ENCODE results near the gene IL19. TPM values are rescaled to one million over a fixed set of nuclear protein-coding genes. Genes with fewer than 3 reads are reported as not detected.

Gene IL19
- total RNA-seq, 1 donor from 2014 or later = not detected

DNA sequence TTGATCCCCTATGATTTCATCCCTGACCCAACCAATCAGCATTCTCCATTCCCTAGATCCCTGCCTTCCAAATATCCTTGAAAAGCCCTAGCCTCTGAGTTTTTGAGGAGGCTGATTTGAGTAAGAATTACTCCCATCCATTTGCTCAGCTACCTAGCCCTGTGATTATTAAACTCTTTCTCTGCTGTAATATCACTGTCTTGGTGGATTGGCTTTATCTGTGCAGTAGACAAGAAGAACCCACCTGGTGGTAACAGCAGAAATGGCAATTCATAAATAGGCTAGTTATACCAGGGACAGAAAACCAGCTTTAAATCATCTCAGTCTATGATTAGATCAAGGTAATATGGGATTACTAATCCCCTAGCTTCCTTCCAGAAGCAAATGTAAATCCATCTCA, 107.9 kb downstream of the IL19 start:
- no peak overlapping the region for H2AFZ ChIP-seq (replicated peaks)
- peaks cover 5% of the 10 kb centered on the region for H3K9me3 ChIP-seq (ENCODE audit: low read depth)
- no peaks in the 10 kb centered on the region for H3K4me1 ChIP-seq
- H4K20me1 ChIP-seq (ENCODE audit: low read depth) = no peaks in the 10 kb centered on the region
- DNase-seq (ENCODE audit: low spot score) = no peak
- H3K27me3 ChIP-seq = no peaks in the 10 kb centered on the region
- no peak overlapping the region for H3K27ac ChIP-seq
- Mint-ChIP-seq H3K36me3 (no peaks in the 10 kb centered on the region), H3K4me1 (no peaks in the 10 kb centered on the region), H3K9me3 (peaks cover 10% of the 10 kb centered on the region), H3K27ac (no peak overlapping the region), H3K27me3 (ENCODE audit: insufficient read depth, low read depth) (peaks cover 3% of the 10 kb centered on the region), H3K4me3 (no peak overlapping the region)
- no peak overlapping the region for H3K4me2 ChIP-seq
- TF ChIP-seq, protein P1, sequence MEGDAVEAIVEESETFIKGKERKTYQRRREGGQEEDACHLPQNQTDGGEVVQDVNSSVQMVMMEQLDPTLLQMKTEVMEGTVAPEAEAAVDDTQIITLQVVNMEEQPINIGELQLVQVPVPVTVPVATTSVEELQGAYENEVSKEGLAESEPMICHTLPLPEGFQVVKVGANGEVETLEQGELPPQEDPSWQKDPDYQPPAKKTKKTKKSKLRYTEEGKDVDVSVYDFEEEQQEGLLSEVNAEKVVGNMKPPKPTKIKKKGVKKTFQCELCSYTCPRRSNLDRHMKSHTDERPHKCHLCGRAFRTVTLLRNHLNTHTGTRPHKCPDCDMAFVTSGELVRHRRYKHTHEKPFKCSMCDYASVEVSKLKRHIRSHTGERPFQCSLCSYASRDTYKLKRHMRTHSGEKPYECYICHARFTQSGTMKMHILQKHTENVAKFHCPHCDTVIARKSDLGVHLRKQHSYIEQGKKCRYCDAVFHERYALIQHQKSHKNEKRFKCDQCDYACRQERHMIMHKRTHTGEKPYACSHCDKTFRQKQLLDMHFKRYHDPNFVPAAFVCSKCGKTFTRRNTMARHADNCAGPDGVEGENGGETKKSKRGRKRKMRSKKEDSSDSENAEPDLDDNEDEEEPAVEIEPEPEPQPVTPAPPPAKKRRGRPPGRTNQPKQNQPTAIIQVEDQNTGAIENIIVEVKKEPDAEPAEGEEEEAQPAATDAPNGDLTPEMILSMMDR (IDR thresholded peaks at IDR 0.05) = peak; percentile 24
- TF ChIP-seq EZH2phosphoT487 (IDR thresholded peaks at IDR 0.05) = no peak
- no peak overlapping the region for H3K9ac ChIP-seq
- no peaks in the 10 kb centered on the region for H3K36me3 ChIP-seq
- no peaks in the 10 kb centered on the region for H3K79me2 ChIP-seq (ENCODE audit: low read depth)
- H3F3A ChIP-seq (ENCODE audit: low read depth) = no peaks in the 10 kb centered on the region
- H3K4me3 ChIP-seq = no peak overlapping the region

DNA sequence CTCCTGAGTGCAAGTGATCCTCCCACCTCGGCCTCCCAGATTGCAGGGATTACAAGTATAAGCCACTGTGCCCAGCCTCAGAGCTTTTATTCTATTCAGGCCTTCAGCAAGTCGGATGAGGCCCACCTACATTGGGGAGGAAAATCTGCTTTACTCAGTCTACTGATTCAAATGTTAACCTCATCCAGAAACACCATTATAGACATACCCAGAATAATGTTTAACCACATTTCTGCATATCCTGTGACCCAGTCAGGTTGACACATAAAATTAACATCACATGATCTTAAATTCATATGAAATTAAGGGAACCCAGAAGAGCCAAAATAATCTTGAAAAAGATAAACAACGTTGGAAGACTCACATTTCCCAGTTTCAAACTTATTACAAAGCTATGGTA, 109.7 kb downstream of the IL19 start:
- Histone ChIP-seq H3K4me2 (no peak overlapping the region), H3K36me3 (no peaks in the 10 kb centered on the region), H3K4me1 (no peaks in the 10 kb centered on the region), H3K79me2 (ENCODE audit: low read depth) (no peaks in the 10 kb centered on the region), H2AFZ (replicated peaks) (no peak overlapping the region), H3K9ac (no peak overlapping the region), H3F3A (ENCODE audit: low read depth) (no peaks in the 10 kb centered on the region), H4K20me1 (ENCODE audit: low read depth) (no peaks in the 10 kb centered on the region), H3K27me3 (no peaks in the 10 kb centered on the region), H3K9me3 (ENCODE audit: low read depth) (peaks cover 5% of the 10 kb centered on the region), H3K27ac (no peak overlapping the region), H3K4me3 (no peak overlapping the region)
- H3K27me3 Mint-ChIP-seq (ENCODE audit: insufficient read depth, low read depth) = peaks cover 3% of the 10 kb centered on the region
- no peak overlapping the region for H3K27ac Mint-ChIP-seq
- H3K4me3 Mint-ChIP-seq = no peak overlapping the region
- TF ChIP-seq EZH2 (IDR thresholded peaks at IDR 0.05) (no peak), EZH2phosphoT487 (IDR thresholded peaks at IDR 0.05) (no peak)
- TF ChIP-seq, protein P1 (IDR thresholded peaks at IDR 0.05) = no peak
- H3K36me3 Mint-ChIP-seq = no peaks in the 10 kb centered on the region
- DNase-seq (ENCODE audit: low spot score) = no peak
- no peaks in the 10 kb centered on the region for H3K4me1 Mint-ChIP-seq
- peaks cover 10% of the 10 kb centered on the region for H3K9me3 Mint-ChIP-seq

DNA sequence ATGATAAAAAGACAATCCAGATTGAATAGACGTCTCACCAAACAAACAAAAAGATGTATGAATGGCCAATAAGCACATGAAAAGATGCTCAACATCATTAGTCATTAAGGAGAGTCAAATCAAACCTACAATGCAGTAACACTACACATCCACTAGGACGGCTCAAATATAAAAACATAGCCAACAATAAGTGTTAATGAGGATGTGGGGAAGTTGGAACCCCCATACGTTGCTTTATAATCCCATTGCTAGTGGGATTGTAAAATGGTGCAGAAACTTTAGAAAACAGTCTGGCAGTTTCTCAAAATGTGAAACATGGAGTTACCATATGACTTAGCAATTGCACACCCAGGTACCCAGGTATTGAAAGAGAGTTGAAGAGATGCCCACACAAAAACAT, 112.0 kb downstream of the IL19 start:
- Mint-ChIP-seq H3K27me3 (ENCODE audit: insufficient read depth, low read depth) (peaks cover 3% of the 10 kb centered on the region), H3K36me3 (no peaks in the 10 kb centered on the region), H3K27ac (no peak overlapping the region), H3K4me1 (no peaks in the 10 kb centered on the region), H3K9me3 (peaks cover 8% of the 10 kb centered on the region), H3K4me3 (no peak overlapping the region)
- no peaks in the 10 kb centered on the region for H3K79me2 ChIP-seq (ENCODE audit: low read depth)
- H3K4me3 ChIP-seq = no peak overlapping the region
- no peak for DNase-seq (ENCODE audit: low spot score)
- H3K9me3 ChIP-seq (ENCODE audit: low read depth) = peaks cover 5% of the 10 kb centered on the region
- H4K20me1 ChIP-seq (ENCODE audit: low read depth) = no peaks in the 10 kb centered on the region
- H3K4me1 ChIP-seq = no peaks in the 10 kb centered on the region
- no peak overlapping the region for H3K4me2 ChIP-seq
- no peaks in the 10 kb centered on the region for H3F3A ChIP-seq (ENCODE audit: low read depth)
- H3K27me3 ChIP-seq = no peaks in the 10 kb centered on the region
- no peak overlapping the region for H2AFZ ChIP-seq (replicated peaks)
- no peaks in the 10 kb centered on the region for H3K36me3 ChIP-seq
- TF ChIP-seq, protein P1 (IDR thresholded peaks at IDR 0.05) = peak; percentile 34
- no peak for TF ChIP-seq EZH2phosphoT487 (IDR thresholded peaks at IDR 0.05)
- no peak overlapping the region for H3K9ac ChIP-seq
- H3K27ac ChIP-seq = no peak overlapping the region

DNA sequence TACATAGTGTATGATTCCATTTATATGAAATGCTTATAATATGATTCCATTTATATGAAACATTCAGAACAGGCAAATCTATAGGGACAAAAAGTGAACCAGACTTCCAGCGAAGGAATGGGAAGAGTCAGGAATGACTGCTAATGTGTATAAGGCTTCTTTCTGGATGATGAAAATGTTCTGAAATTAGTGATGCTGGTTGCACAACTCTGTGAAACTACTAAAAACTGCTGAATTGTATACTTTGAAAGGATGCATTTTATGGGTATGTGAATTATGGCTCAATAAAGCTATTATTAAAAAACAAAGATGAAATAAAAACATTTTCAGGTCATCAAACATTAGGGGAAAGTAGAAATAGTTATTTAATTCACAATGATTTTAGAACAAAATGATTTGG, 112.6 kb downstream of the IL19 start:
- no peak overlapping the region for H3K27ac Mint-ChIP-seq
- H3K4me3 ChIP-seq = no peak overlapping the region
- no peaks in the 10 kb centered on the region for H3K27me3 ChIP-seq
- H3K9ac ChIP-seq = no peak overlapping the region
- H3K27ac ChIP-seq = no peak overlapping the region
- H3K9me3 Mint-ChIP-seq = peaks cover 6% of the 10 kb centered on the region
- peaks cover 2% of the 10 kb centered on the region for H3K27me3 Mint-ChIP-seq (ENCODE audit: insufficient read depth, low read depth)
- no peaks in the 10 kb centered on the region for H3K4me1 Mint-ChIP-seq
- DNase-seq (ENCODE audit: low spot score) = no peak
- no peaks in the 10 kb centered on the region for H3K36me3 Mint-ChIP-seq
- no peak overlapping the region for H3K4me3 Mint-ChIP-seq
- TF ChIP-seq, protein P1 (IDR thresholded peaks at IDR 0.05) = no peak
- TF ChIP-seq EZH2 (IDR thresholded peaks at IDR 0.05) (no peak), EZH2phosphoT487 (IDR thresholded peaks at IDR 0.05) (no peak)
- H3K36me3 ChIP-seq = no peaks in the 10 kb centered on the region
- H4K20me1 ChIP-seq (ENCODE audit: low read depth) = no peaks in the 10 kb centered on the region
- peaks cover 5% of the 10 kb centered on the region for H3K9me3 ChIP-seq (ENCODE audit: low read depth)
- no peaks in the 10 kb centered on the region for H3K79me2 ChIP-seq (ENCODE audit: low read depth)
- H2AFZ ChIP-seq (replicated peaks) = no peak overlapping the region
- H3K4me1 ChIP-seq = no peaks in the 10 kb centered on the region
- no peak overlapping the region for H3K4me2 ChIP-seq
- no peaks in the 10 kb centered on the region for H3F3A ChIP-seq (ENCODE audit: low read depth)
